ENCODE data around the gene SLC25A2.
A peak's percentile ranks its signal among the peaks of the same experiment; 100 is the strongest.
"Not testable (repeated sequence)": the region's sequence is repeated elsewhere in the genome, so short reads cannot be mapped to it uniquely, and the experiment has no call there.

Gene SLC25A2

GRCh38 chr5:141303756-141304155 lies at the start of gene SLC25A2:
Gene SLC25A2 (minus strand): TSS chr5:141304049. CDS start chr5:141303865, 184 bp downstream.
- DNase-seq = no peak

GRCh38 chr5:141351591-141351990 lies 47.7 kb upstream of the SLC25A2 start:
- no peak for DNase-seq

GRCh38 chr5:141349917-141350619 lies 46.2 kb upstream of the SLC25A2 start, which contains the start of gene PCDHGB1:
Gene PCDHGB1 (plus strand): TSS chr5:141350099. CDS start chr5:141350261, 162 bp downstream.
- peak; percentile 84 for DNase-seq

- DNase-seq = not testable (repeated sequence)
These were observed 42.2 kb upstream of the SLC25A2 start for GRCh38 chr5:141346017-141346416.

GRCh38 chr5:141345327-141345726 lies 41.5 kb upstream of the SLC25A2 start:
- no peak for DNase-seq

GRCh38 chr5:141343953-141344463 lies 40.2 kb upstream of the SLC25A2 start:
- DNase-seq = no peak

GRCh38 chr5:141343242-141343952 lies 39.5 kb upstream of the SLC25A2 start, which contains the start of gene PCDHGA3:
Gene PCDHGA3 (plus strand): TSS chr5:141343829. CDS start chr5:141344034, 205 bp downstream.
- peak; percentile 6 for DNase-seq

- DNase-seq = peak; percentile 4
These were observed 38.9 kb upstream of the SLC25A2 start for GRCh38 chr5:141342773-141343172.

- DNase-seq = not testable (repeated sequence)
These were observed 37.0 kb upstream of the SLC25A2 start for GRCh38 chr5:141340781-141341354.

GRCh38 chr5:141338538-141339306 lies 34.9 kb upstream of the SLC25A2 start, which contains the start of gene PCDHGA2:
Gene PCDHGA2 (plus strand): TSS chr5:141338760.
- peak; percentile 44 for DNase-seq

- not testable (repeated sequence) for DNase-seq
These were observed 28.7 kb upstream of the SLC25A2 start for GRCh38 chr5:141332571-141332970.

- DNase-seq = peak; percentile 61
These were observed 26.6 kb upstream of the SLC25A2 start, which contains the start of gene PCDHGA1 for GRCh38 chr5:141330299-141331080. Gene PCDHGA1 (plus strand): TSS chr5:141330514.

- no peak for DNase-seq
These were observed 24.4 kb upstream of the SLC25A2 start for GRCh38 chr5:141328231-141328630.

- peak; percentile 88 for DNase-seq
These were observed 22.4 kb upstream of the SLC25A2 start for GRCh38 chr5:141326088-141326854.

GRCh38 chr5:141322261-141322660 lies 18.4 kb upstream of the SLC25A2 start:
- DNase-seq = no peak

GRCh38 chr5:141320225-141321169 lies 16.6 kb upstream of the SLC25A2 start, which contains the start of gene TAF7:
Gene TAF7 (minus strand): TSS chr5:141320784. CDS start chr5:141320044, 740 bp downstream.
- DNase-seq = peak; percentile 96

- no peak for DNase-seq
These were observed 15.8 kb upstream of the SLC25A2 start for GRCh38 chr5:141319699-141320098.

- DNase-seq = no peak
These were observed 15.4 kb upstream of the SLC25A2 start for GRCh38 chr5:141319202-141319601.

GRCh38 chr5:141316963-141317362 lies 13.1 kb upstream of the SLC25A2 start:
- DNase-seq = not testable (repeated sequence)
